HepG2 (cell line): Measurements from ENCODE around the gene PPP1R12C. TPM values are rescaled to one million over a fixed set of nuclear protein-coding genes. Genes with fewer than 3 reads are reported as not detected.
A peak's percentile ranks its signal among the peaks of the same experiment; 100 is the strongest.

Source experiments
- ATAC-seq: fragments of 200-7000 bp; cut with Tn5 transposase; 3 replicates; pipeline ENCODE4 v1.9.1; 2020; ENCODE audit warnings: mild to moderate bottlenecking, moderate library complexity
- BruUV-seq: library from RNA; stranded (reverse); fragments of 400-500 nt; replicated peaks from 2 replicates; lab custom pipeline; 2021; lab: Mats Ljungman, UMichigan
- CTCF ChIA-PET: fragments of 300-600 bp; formaldehyde crosslinking; extraction: SDS; loops from one replicate; lab custom pipeline; 2021; ENCODE audit warnings: low total read pairs, inconsistent platforms, low intra/inter-chr PET ratio; lab: Yijun Ruan, JAX
- POLR2A ChIA-PET: fragments of 350-600 bp; sonication (Branson Sonifier 250); formaldehyde crosslinking; loops from one replicate; lab custom pipeline; 2020; ENCODE audit warnings: antibody characterized with exemption, inconsistent platforms; lab: Yijun Ruan, JAX
- DNase-seq: peaks from one replicate; pipeline ENCODE4 v3.0.0-alpha.2; 2015; ENCODE audit warnings: low spot score
- FAIRE-seq: peaks from 3 replicates; lab custom pipeline; 2011; peaks lifted over from hg19 to GRCh38; lab: Jason Lieb, UNC
- H2AFZ ChIP-seq: one replicate; pipeline ENCODE4 v1.6.1; 2011; ENCODE audit warnings: low read length, inconsistent platforms
- H3K27ac ChIP-seq: fragments of 300-600 bp; 3 replicates; pipeline ENCODE4 v1.8.0; 2011; ENCODE audit warnings: mixed run types, mild to moderate bottlenecking, mixed read lengths, low read length, inconsistent platforms; ENCODE audit not compliant: insufficient read depth; ENCODE audit errors: extremely low read length
- H3K27me3 ChIP-seq, 2 experiments: fragments of 200-600 bp in 1 of 2; 2 replicates in 1 of 2; 3 replicates in 1 of 2; pipeline versions ENCODE4 v1.6.0 to v1.8.0; 2011; ENCODE audit warnings: low read length in 2 of 2, mild to moderate bottlenecking in 2 of 2, moderate library complexity in 2 of 2, inconsistent platforms in 1 of 2; ENCODE audit not compliant: insufficient read depth in 2 of 2, control insufficient read depth in 1 of 2
- H3K36me3 ChIP-seq, 2 experiments: fragments of 200-600 bp in 1 of 2; replicated peaks in 1 of 2; 2 replicates in 1 of 2; 3 replicates in 1 of 2; pipeline versions ENCODE4 v1.5.1 to v1.8.0; 2011; ENCODE audit warnings: low read length in 2 of 2, inconsistent platforms in 1 of 2; ENCODE audit not compliant: insufficient read depth in 2 of 2, control insufficient read depth in 1 of 2
- H3K4me1 ChIP-seq: 2 replicates; pipeline ENCODE4 v1.5.1; 2012; ENCODE audit warnings: low read length, inconsistent platforms; ENCODE audit not compliant: insufficient read depth
- H3K4me2 ChIP-seq: 2 replicates; pipeline ENCODE4 v1.6.0; 2011; ENCODE audit warnings: low read depth, low read length, inconsistent platforms
- H3K4me3 ChIP-seq, 3 experiments: fragments of 200-600 bp in 1 of 3; sonication (generic), shearing (Covaris generic) in 1 of 3; replicated peaks in 1 of 3; 2 replicates each; pipeline ENCODE4 v1.5.1; 2011 to 2016; ENCODE audit warnings: low read length in 3 of 3, inconsistent platforms in 2 of 3, low read depth in 2 of 3, mild to moderate bottlenecking in 2 of 3, control low read depth in 1 of 3, mixed read lengths in 1 of 3; ENCODE audit not compliant: insufficient read depth in 1 of 3
- H3K79me2 ChIP-seq: one replicate; pipeline ENCODE4 v1.6.1; 2011; ENCODE audit warnings: low read length, inconsistent platforms; ENCODE audit not compliant: insufficient read depth
- H3K9ac ChIP-seq: 2 replicates; pipeline ENCODE4 v1.6.0; 2011; ENCODE audit warnings: mild to moderate bottlenecking, low read depth, low read length, inconsistent platforms; ENCODE audit not compliant: insufficient read depth
- H3K9me3 ChIP-seq: 2 replicates; pipeline ENCODE4 v1.5.1; 2012; ENCODE audit warnings: mild to moderate bottlenecking, low read length
- H4K20me1 ChIP-seq: 2 replicates; pipeline ENCODE4 v1.6.0; 2011; ENCODE audit warnings: inconsistent platforms, mild to moderate bottlenecking, low read length, moderate library complexity; ENCODE audit not compliant: insufficient read depth
- CBFB ChIP-seq: sonication (generic); formaldehyde crosslinking; IDR thresholded peaks from 2 replicates; pipeline ENCODE4 v1.4.0; 2020; ENCODE audit warnings: missing genetic modification reagents
- ERF ChIP-seq: IDR thresholded peaks from 2 replicates; pipeline ENCODE4 v1.6.1; 2018; ENCODE audit warnings: missing biosample characterization, missing genetic modification reagents
- KLF15 ChIP-seq: sonication (generic); formaldehyde crosslinking; IDR thresholded peaks from 2 replicates; pipeline ENCODE4 v1.8.1; 2023; ENCODE audit warnings: borderline replicate concordance, mild to moderate bottlenecking, inconsistent platforms, missing genetic modification reagents, mixed read lengths
- XRCC5 ChIP-seq: fragments of 200-400 bp; formaldehyde crosslinking; optimal IDR thresholded peaks from 2 replicates; pipeline ENCODE3; 2017; ENCODE audit warnings: mild to moderate bottlenecking, low read length
- ZFY ChIP-seq: sonication (generic); formaldehyde crosslinking; IDR thresholded peaks from 2 replicates; pipeline ENCODE4 v1.4.0; 2020; ENCODE audit warnings: missing genetic modification reagents
- ZNF101 ChIP-seq: sonication (generic); formaldehyde crosslinking; IDR thresholded peaks from 2 replicates; pipeline ENCODE4 v1.4.0; 2020; ENCODE audit warnings: mild to moderate bottlenecking, low read depth, missing genetic modification reagents, borderline replicate concordance
- ZNF253 ChIP-seq: sonication (generic); formaldehyde crosslinking; IDR thresholded peaks from 2 replicates; pipeline ENCODE4 v1.8.0; 2022; ENCODE audit warnings: mild to moderate bottlenecking, missing genetic modification reagents, borderline replicate concordance
- ZNF317 ChIP-seq: sonication (generic); formaldehyde crosslinking; IDR thresholded peaks from 2 replicates; pipeline ENCODE4 v1.5.0; 2020; ENCODE audit warnings: mild to moderate bottlenecking, missing genetic modification reagents
- ZNF326 ChIP-seq: sonication (generic); formaldehyde crosslinking; IDR thresholded peaks from 2 replicates; pipeline ENCODE4 v1.4.0; 2020; ENCODE audit warnings: missing genetic modification reagents, borderline replicate concordance
- ZNF34 ChIP-seq: sonication (generic); formaldehyde crosslinking; IDR thresholded peaks from 2 replicates; pipeline ENCODE4 v1.4.0; 2020; ENCODE audit warnings: mild to moderate bottlenecking, missing genetic modification reagents, borderline replicate concordance
- ZNF709 ChIP-seq: sonication (generic); formaldehyde crosslinking; IDR thresholded peaks from 2 replicates; pipeline ENCODE4 v1.5.0; 2020; ENCODE audit warnings: mild to moderate bottlenecking, missing genetic modification reagents
- WGBS: methylation state at CpG from one replicate; pipeline ENCODE4 v1.1.6; 2017; ENCODE audit warnings: low lambda C conversion rate; 5-methylcytosine and 5-hydroxymethylcytosine counted together
- in situ Hi-C: cut with HindIII; loops from 2 replicates; pipeline ENCODE4 v1.10.0; 2017; ENCODE audit warnings: low pct_unique_long_range_greater_than_20kb; ENCODE audit not compliant: extremely low pct_ligation_motif_present
- intact Hi-C: fragments of 100-400 bp; cut with micrococcal nuclease; formaldehyde crosslinking; loops from one replicate; pipeline ENCODE4 v1.10.0; 2022; ENCODE audit not compliant: unreplicated experiment
- polyA plus RNA-seq, 8 experiments: library from polyadenylated mRNA; depleted of rRNA in 3 of 8; stranded (reverse) in 7 of 8; unstranded in 1 of 8; fragments of >200 nt; fragmentation: Illumina TruSeq in 4 of 8; extraction: Trizol in 4 of 8; gene quantifications; 2 replicates each; pipeline versions ENCODE4 v1.2.1 to v1.2.3, GENCODE V29; 2011 to 2016; ENCODE audit warnings: low read depth in 4 of 8, missing spikeins in 1 of 8, mixed read lengths in 1 of 8; ENCODE audit not compliant: insufficient read depth in 1 of 8
- total RNA-seq, 5 experiments: library from RNA; depleted of rRNA; stranded (reverse); fragments of >200 nt; fragmentation: Illumina TruSeq; extraction: Trizol; gene quantifications; 2 replicates each; pipeline ENCODE4 v1.2.3, GENCODE V29; 2016; ENCODE audit warnings: low read depth in 1 of 5
- TF ChIP-seq, protein P1 (sequence below): sonication (generic); formaldehyde crosslinking; IDR thresholded peaks from 2 replicates; pipeline ENCODE4 v1.4.0; 2020; ENCODE audit warnings: missing genetic modification reagents
- TF ChIP-seq, protein P2 (sequence below): sonication (generic); formaldehyde crosslinking; IDR thresholded peaks from 2 replicates; pipeline ENCODE4 v1.8.0; 2022; ENCODE audit warnings: low read depth, missing genetic modification reagents
- TF ChIP-seq, protein P3 (sequence below), 2 experiments: sonication (generic) in 1 of 2; formaldehyde crosslinking in 1 of 2; IDR thresholded peaks; 2 replicates each; pipeline versions ENCODE4 v1.6.1 to v1.9.0; 2014 to 2022; ENCODE audit warnings: antibody characterized with exemption in 1 of 2, borderline replicate concordance in 1 of 2, inconsistent platforms in 1 of 2, low read depth in 1 of 2, missing genetic modification reagents in 1 of 2

Gene PPP1R12C
- total and polyA plus RNA-seq, 2 of the 13 experiments (the other 11 are each of a cell fraction or from before 2014, with no cell fraction given) = 29.7 to 30.3 TPM

DNA sequence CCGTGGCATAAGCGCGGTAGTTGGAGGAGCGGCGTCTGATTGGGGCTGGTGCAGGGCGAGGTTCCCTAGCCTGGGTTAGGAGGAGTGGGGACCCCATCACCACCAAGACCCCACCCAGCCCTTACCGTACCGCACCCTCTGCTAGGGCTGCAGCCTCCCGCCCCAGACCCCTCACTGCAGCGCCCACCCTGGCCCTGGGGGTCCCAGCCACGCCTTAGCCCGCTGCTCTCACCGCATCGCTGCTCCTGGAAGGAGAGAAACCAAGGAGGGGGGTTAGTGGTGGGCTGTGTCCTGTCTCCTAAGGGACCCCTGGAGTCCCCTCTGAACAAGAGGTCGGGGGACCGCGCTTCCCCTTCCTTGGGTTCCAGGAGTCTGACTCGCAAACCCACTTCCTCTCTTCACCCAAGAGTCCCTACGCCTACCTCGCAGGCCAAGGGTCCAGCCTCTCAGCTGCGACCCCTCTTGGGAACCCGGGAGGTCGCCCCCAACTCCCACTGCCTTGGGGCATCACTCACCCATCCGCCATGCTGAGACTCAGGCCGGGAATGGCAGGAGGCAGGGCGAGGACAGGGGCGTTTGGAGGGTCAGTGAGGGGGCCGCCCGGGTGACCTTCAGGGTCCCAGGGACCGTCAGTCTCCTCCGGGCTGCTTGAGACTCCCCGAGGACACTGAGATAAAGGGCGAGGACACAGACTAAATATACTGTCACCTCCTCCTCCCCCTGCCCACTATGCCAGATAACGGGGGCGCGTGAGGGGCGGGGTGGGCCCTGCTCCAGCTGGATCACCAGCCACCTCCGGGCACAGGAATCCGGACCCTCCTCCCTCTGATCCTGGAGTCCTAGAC lies 39.8 kb upstream of the PPP1R12C start, which contains the start of gene TNNI3:
TNNI3 (minus strand) TSS at position 669 of the 845 bp plus-strand sequence; CDS start at position 526, 143 bp downstream.
- Histone ChIP-seq H3K4me2 (peak within 1 kb of the TSS; percentile 74), H3K27me3 (peaks cover 0 to 24% of the 10 kb centered on the region in 2 experiments; a peak in 2 of 5 replicates), H3K4me3 (peak within 1 kb of the TSS in 1 of 3 experiments; percentile 71; a peak in 1 of 6 replicates), H3K36me3 (no peaks in the 10 kb centered on the region), H3K79me2 (no peaks in the 10 kb centered on the region), H2AFZ (no peak within 1 kb of the TSS), H3K9me3 (no peaks in the 10 kb centered on the region), H3K27ac (no peak within 1 kb of the TSS), H3K9ac (no peak within 1 kb of the TSS), H4K20me1 (no peaks in the 10 kb centered on the region), H3K4me1 (peaks cover 20% of the 10 kb centered on the region)
- DNase-seq (no peak), ATAC-seq (no peak; the same call in 2 of the 3 replicates), FAIRE-seq (no peak)
- ChIA-PET CTCF (no interaction called here), POLR2A (no interaction called here)
- WGBS = 36% methylated on average over 20 of the region's 39 CpGs
- in situ Hi-C loops = no loop called here
- intact Hi-C loops = no loop called here
- no TSS peak for BruUV-seq
- TF ChIP-seq, protein P1, sequence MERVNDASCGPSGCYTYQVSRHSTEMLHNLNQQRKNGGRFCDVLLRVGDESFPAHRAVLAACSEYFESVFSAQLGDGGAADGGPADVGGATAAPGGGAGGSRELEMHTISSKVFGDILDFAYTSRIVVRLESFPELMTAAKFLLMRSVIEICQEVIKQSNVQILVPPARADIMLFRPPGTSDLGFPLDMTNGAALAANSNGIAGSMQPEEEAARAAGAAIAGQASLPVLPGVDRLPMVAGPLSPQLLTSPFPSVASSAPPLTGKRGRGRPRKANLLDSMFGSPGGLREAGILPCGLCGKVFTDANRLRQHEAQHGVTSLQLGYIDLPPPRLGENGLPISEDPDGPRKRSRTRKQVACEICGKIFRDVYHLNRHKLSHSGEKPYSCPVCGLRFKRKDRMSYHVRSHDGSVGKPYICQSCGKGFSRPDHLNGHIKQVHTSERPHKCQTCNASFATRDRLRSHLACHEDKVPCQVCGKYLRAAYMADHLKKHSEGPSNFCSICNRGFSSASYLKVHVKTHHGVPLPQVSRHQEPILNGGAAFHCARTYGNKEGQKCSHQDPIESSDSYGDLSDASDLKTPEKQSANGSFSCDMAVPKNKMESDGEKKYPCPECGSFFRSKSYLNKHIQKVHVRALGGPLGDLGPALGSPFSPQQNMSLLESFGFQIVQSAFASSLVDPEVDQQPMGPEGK = no peak
- no peak for TF ChIP-seq ZNF34 (CRISPR knock-in tag)
- TF ChIP-seq ZFY = no peak
- TF ChIP-seq ZNF101 (CRISPR knock-in tag) = no peak
- TF ChIP-seq, protein P2, sequence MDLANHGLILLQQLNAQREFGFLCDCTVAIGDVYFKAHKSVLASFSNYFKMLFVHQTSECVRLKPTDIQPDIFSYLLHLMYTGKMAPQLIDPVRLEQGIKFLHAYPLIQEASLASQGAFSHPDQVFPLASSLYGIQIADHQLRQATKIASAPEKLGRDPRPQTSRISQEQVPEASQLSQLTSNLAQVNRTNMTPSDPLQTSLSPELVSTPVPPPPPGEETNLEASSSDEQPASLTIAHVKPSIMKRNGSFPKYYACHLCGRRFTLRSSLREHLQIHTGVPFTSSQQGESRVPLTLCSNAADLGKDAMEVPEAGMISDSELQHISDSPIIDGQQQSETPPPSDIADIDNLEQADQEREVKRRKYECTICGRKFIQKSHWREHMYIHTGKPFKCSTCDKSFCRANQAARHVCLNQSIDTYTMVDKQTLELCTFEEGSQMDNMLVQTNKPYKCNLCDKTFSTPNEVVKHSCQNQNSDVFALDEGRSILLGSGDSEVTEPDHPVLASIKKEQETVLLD (CRISPR knock-in tag) = no peak
- TF ChIP-seq KLF15 (CRISPR knock-in tag) = no peak
- no peak for TF ChIP-seq ZNF709 (CRISPR knock-in tag)
- no peak for TF ChIP-seq ZNF326
- no peak for TF ChIP-seq ZNF253 (CRISPR knock-in tag)
- TF ChIP-seq ZNF317 (CRISPR knock-in tag) = no peak
- no peak for TF ChIP-seq ERF (CRISPR knock-in tag)
- TF ChIP-seq CBFB (CRISPR knock-in tag) = no peak
- no peak for TF ChIP-seq XRCC5
- TF ChIP-seq, protein P3, sequence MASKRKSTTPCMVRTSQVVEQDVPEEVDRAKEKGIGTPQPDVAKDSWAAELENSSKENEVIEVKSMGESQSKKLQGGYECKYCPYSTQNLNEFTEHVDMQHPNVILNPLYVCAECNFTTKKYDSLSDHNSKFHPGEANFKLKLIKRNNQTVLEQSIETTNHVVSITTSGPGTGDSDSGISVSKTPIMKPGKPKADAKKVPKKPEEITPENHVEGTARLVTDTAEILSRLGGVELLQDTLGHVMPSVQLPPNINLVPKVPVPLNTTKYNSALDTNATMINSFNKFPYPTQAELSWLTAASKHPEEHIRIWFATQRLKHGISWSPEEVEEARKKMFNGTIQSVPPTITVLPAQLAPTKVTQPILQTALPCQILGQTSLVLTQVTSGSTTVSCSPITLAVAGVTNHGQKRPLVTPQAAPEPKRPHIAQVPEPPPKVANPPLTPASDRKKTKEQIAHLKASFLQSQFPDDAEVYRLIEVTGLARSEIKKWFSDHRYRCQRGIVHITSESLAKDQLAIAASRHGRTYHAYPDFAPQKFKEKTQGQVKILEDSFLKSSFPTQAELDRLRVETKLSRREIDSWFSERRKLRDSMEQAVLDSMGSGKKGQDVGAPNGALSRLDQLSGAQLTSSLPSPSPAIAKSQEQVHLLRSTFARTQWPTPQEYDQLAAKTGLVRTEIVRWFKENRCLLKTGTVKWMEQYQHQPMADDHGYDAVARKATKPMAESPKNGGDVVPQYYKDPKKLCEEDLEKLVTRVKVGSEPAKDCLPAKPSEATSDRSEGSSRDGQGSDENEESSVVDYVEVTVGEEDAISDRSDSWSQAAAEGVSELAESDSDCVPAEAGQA (IDR thresholded peaks at IDR 0.05; ENCODE audit: low read depth) = no peak
- TF ChIP-seq, protein P3 (CRISPR knock-in tag; IDR thresholded peaks at IDR 0.05; ENCODE audit: borderline replicate concordance) = no peak
